GM23338 (cell line): Measurements from ENCODE around the gene TMEM63B. TPM values are rescaled to one million over a fixed set of nuclear protein-coding genes. Genes with fewer than 3 reads are reported as not detected.

Source experiments
- ATAC-seq: fragments of 200-7000 bp; cut with Tn5 transposase; 3 replicates; pipeline ENCODE4 v1.9.1; 2020
- DNase-seq: peaks from one replicate; pipeline ENCODE4 v3.0.0-alpha.2; 2015; ENCODE audit warnings: low spot score
- H2AFZ ChIP-seq: fragments of 200-600 bp; sonication (generic); 2 replicates; pipeline ENCODE4 v1.8.0; 2016; ENCODE audit warnings: antibody characterized with exemption, mild to moderate bottlenecking, moderate library complexity
- H3F3A ChIP-seq: fragments of 200-600 bp; sonication (generic); replicated peaks from 2 replicates; pipeline ENCODE4 v1.8.0; 2017; ENCODE audit warnings: antibody characterized with exemption, mixed run types, low read depth
- H3K27ac ChIP-seq: fragments of 200-600 bp; sonication (generic); 2 replicates; pipeline ENCODE4 v1.6.1; 2016; ENCODE audit warnings: low read depth
- H3K27me3 ChIP-seq: fragments of 200-600 bp; sonication (generic); 2 replicates; pipeline ENCODE4 v1.8.0; 2016; ENCODE audit warnings: mild to moderate bottlenecking, mixed run types, moderate library complexity; ENCODE audit not compliant: insufficient read depth
- H3K36me3 ChIP-seq: fragments of 200-600 bp; sonication (generic); 2 replicates; pipeline ENCODE4 v1.8.0; 2016; ENCODE audit warnings: mild to moderate bottlenecking; ENCODE audit not compliant: insufficient read depth
- H3K4me1 ChIP-seq: fragments of 200-600 bp; sonication (generic); 2 replicates; pipeline ENCODE4 v1.8.0; 2016; ENCODE audit warnings: mild to moderate bottlenecking, moderate library complexity; ENCODE audit not compliant: insufficient read depth
- H3K4me2 ChIP-seq: fragments of 200-600 bp; sonication (generic); 2 replicates; pipeline ENCODE4 v1.7.1; 2017; ENCODE audit warnings: mixed run types
- H3K4me3 ChIP-seq: fragments of 200-600 bp; sonication (generic); 2 replicates; pipeline ENCODE4 v1.6.1; 2016; ENCODE audit warnings: mixed run types
- H3K79me2 ChIP-seq: fragments of 200-600 bp; sonication (generic); replicated peaks from 2 replicates; pipeline ENCODE4 v1.8.0; 2017; ENCODE audit warnings: mild to moderate bottlenecking; ENCODE audit not compliant: insufficient read depth
- H3K9me2 ChIP-seq: fragments of 200-600 bp; sonication (generic); 2 replicates; pipeline ENCODE4 v1.8.0; 2017; ENCODE audit not compliant: insufficient read depth
- H4K20me1 ChIP-seq: fragments of 200-600 bp; sonication (generic); replicated peaks from 2 replicates; pipeline ENCODE4 v1.8.0; 2017; ENCODE audit warnings: mild to moderate bottlenecking; ENCODE audit not compliant: insufficient read depth
- H3K27ac Mint-ChIP-seq: 2 replicates; pipeline ENCODE4 v1.8.0; 2020; ENCODE audit warnings: inconsistent platforms, mild to moderate bottlenecking, moderate library complexity, mixed read lengths
- H3K27me3 Mint-ChIP-seq: 3 replicates; pipeline ENCODE4 v1.8.0; 2022; ENCODE audit warnings: low read depth, mild to moderate bottlenecking, moderate library complexity, mixed read lengths, inconsistent platforms; ENCODE audit not compliant: insufficient read depth, poor library complexity
- H3K36me3 Mint-ChIP-seq: 3 replicates; pipeline ENCODE4 v1.8.0; 2021; ENCODE audit warnings: low read depth, mild to moderate bottlenecking, inconsistent platforms, moderate library complexity, mixed read lengths
- H3K4me1 Mint-ChIP-seq: 3 replicates; pipeline ENCODE4 v1.8.0; 2020; ENCODE audit warnings: mild to moderate bottlenecking, inconsistent platforms, mixed read lengths
- H3K4me3 Mint-ChIP-seq: 3 replicates; pipeline ENCODE4 v1.8.0; 2021; ENCODE audit warnings: moderate library complexity, mild to moderate bottlenecking, inconsistent platforms, mixed read lengths
- H3K9me3 Mint-ChIP-seq: 3 replicates; pipeline ENCODE4 v1.8.0; 2020; ENCODE audit warnings: moderate library complexity, mild to moderate bottlenecking, inconsistent platforms, mixed read lengths
- CREB1 ChIP-seq: fragments of 250-450 bp; sonication (Bioruptor Pico); IDR thresholded peaks from 2 replicates; pipeline ENCODE4 v1.5.0; 2020; ENCODE audit warnings: low read depth, mild to moderate bottlenecking, moderate library complexity
- EZH2 ChIP-seq: fragments of 200-600 bp; sonication (generic); IDR thresholded peaks from one replicate; pipeline ENCODE4 v1.8.0; 2017; ENCODE audit warnings: antibody characterized with exemption, mild to moderate bottlenecking, low read depth; ENCODE audit not compliant: unreplicated experiment
- EZH2phosphoT487 ChIP-seq: fragments of 200-600 bp; sonication (generic); IDR thresholded peaks from one replicate; pipeline ENCODE4 v1.8.1; 2018; ENCODE audit warnings: antibody characterized with exemption; ENCODE audit not compliant: unreplicated experiment
- NANOG ChIP-seq: IDR thresholded peaks from 2 replicates; pipeline ENCODE4 v1.6.1; 2016; ENCODE audit warnings: antibody characterized with exemption, borderline replicate concordance
- POLR2AphosphoS5 ChIP-seq: IDR thresholded peaks from 2 replicates; pipeline ENCODE4 v1.6.1; 2016; ENCODE audit warnings: antibody characterized with exemption, low read depth
- REST ChIP-seq: IDR thresholded peaks from one replicate; pipeline ENCODE4 v1.6.1; 2018; ENCODE audit warnings: antibody characterized with exemption; ENCODE audit not compliant: unreplicated experiment
- STAT1 ChIP-seq: IDR thresholded peaks from one replicate; pipeline ENCODE4 v1.6.1; 2016; ENCODE audit warnings: antibody characterized with exemption; ENCODE audit not compliant: unreplicated experiment
- ZNF114 ChIP-seq: fragments of 250-450 bp; sonication (Bioruptor Pico); IDR thresholded peaks from 2 replicates; pipeline ENCODE4 v1.5.0; 2020; ENCODE audit warnings: mild to moderate bottlenecking, moderate library complexity
- ZNF331 ChIP-seq: fragments of 250-450 bp; sonication (Bioruptor Pico); IDR thresholded peaks from 2 replicates; pipeline ENCODE4 v1.5.0; 2020; ENCODE audit warnings: low read depth, mild to moderate bottlenecking, moderate library complexity
- ZNF462 ChIP-seq: fragments of 250-450 bp; sonication (Bioruptor Pico); IDR thresholded peaks from 2 replicates; pipeline ENCODE4 v1.5.0; 2020; ENCODE audit warnings: mild to moderate bottlenecking, moderate library complexity
- polyA plus RNA-seq: library from polyadenylated mRNA; unstranded; fragments of >200 nt; fragmentation: Nextera tagmentation; extraction: Ambion mirVana; gene quantifications from 2 replicates; pipeline ENCODE4 v1.2.1, GENCODE V29; 2016
- total RNA-seq: library from RNA; depleted of rRNA; stranded (reverse); fragments of >200 nt; shearing (Covaris generic); gene quantifications from 2 replicates; pipeline ENCODE4 v1.2.3, GENCODE V29; 2014

The TMEM63B gene
- total and polyA plus RNA-seq, 2 experiments from 2014 or later: 10.1 to 36.0 TPM

GRCh38 chr6:44198684-44199083 lies 71.3 kb downstream of the TMEM63B start (continued):
- TF ChIP-seq REST (no peak), CREB1 (CRISPR knock-in tag) (no peak)

- no peaks in the 10 kb centered on the region for H3K79me2 ChIP-seq
- Mint-ChIP-seq H3K27ac (no peak overlapping the region), H3K36me3 (no peaks in the 10 kb centered on the region)
- TF ChIP-seq POLR2AphosphoS5 (no peak), ZNF114 (CRISPR knock-in tag) (no peak), NANOG (no peak), ZNF331 (CRISPR knock-in tag) (no peak), CREB1 (CRISPR knock-in tag) (no peak), STAT1 (no peak), REST (no peak), EZH2phosphoT487 (no peak), EZH2 (no peak), ZNF462 (CRISPR knock-in tag) (no peak)
These were observed 72.5 kb downstream of the TMEM63B start for GRCh38 chr6:44199883-44200282.

More at GRCh38 chr6:44199883-44200282, 72.5 kb downstream of the TMEM63B start:
- no peaks in the 10 kb centered on the region for H4K20me1 ChIP-seq
- no peaks in the 10 kb centered on the region for H3K9me2 ChIP-seq
- H3K9me3 Mint-ChIP-seq: no peaks in the 10 kb centered on the region
- H3K4me1 ChIP-seq: peaks cover 44% of the 10 kb centered on the region
- no peak for DNase-seq
- H3K27ac ChIP-seq: no peak overlapping the region
- H3K27me3 ChIP-seq: no peaks in the 10 kb centered on the region
- H3K36me3 ChIP-seq: no peaks in the 10 kb centered on the region
- H3K4me3 ChIP-seq: no peak overlapping the region
- 0 out of 2 replicates have a peak, but pooled peaks cover 5% of the 10 kb centered on the region for H3F3A ChIP-seq
- H2AFZ ChIP-seq: no peak overlapping the region
- H3K4me2 ChIP-seq: no peak overlapping the region
- peaks cover 41% of the 10 kb centered on the region for H3K4me1 Mint-ChIP-seq
- H3K4me3 Mint-ChIP-seq: no peak overlapping the region
- peaks cover 8% of the 10 kb centered on the region for H3K27me3 Mint-ChIP-seq
- ATAC-seq: no peak
